Mesenchymal stem cell (in vitro differentiated cells and primary cell): Measurements from ENCODE around the gene EID3.

Source experiments
- DNase-seq: peaks from one replicate; pipeline ENCODE4 v3.0.0-alpha.2; 2013
- H2AFZ ChIP-seq: one replicate; pipeline ENCODE4 v1.6.1; 2013; ENCODE audit warnings: low read depth, mild to moderate bottlenecking, control low read depth, inconsistent platforms, low read length, moderate library complexity
- H2AK5ac ChIP-seq: 2 replicates; pipeline ENCODE4 v1.6.1; 2013; ENCODE audit warnings: low read length, moderate library complexity, mild to moderate bottlenecking, inconsistent platforms; ENCODE audit not compliant: severe bottlenecking
- H2BK120ac ChIP-seq: one replicate; pipeline ENCODE4 v1.6.1; 2013; ENCODE audit warnings: low read depth, mild to moderate bottlenecking, inconsistent platforms, low read length, moderate library complexity
- H2BK12ac ChIP-seq, 2 experiments: one replicate each; pipeline ENCODE4 v1.6.1; 2013; ENCODE audit warnings: inconsistent platforms in 2 of 2, low read length in 2 of 2, mild to moderate bottlenecking in 2 of 2, moderate library complexity in 2 of 2, control low read depth in 1 of 2
- H2BK15ac ChIP-seq: one replicate; pipeline ENCODE4 v1.6.1; 2013; ENCODE audit warnings: mild to moderate bottlenecking, low read depth, inconsistent platforms; ENCODE audit not compliant: poor library complexity, severe bottlenecking
- H2BK5ac ChIP-seq: 2 replicates; pipeline ENCODE4 v1.6.1; 2013; ENCODE audit warnings: low read depth, mild to moderate bottlenecking, low read length, control low read depth, inconsistent platforms; ENCODE audit not compliant: poor library complexity, severe bottlenecking
- H3K14ac ChIP-seq, 2 experiments: one replicate each; pipeline ENCODE4 v1.6.1; 2013; ENCODE audit warnings: inconsistent platforms in 2 of 2, low read length in 2 of 2, control low read depth in 1 of 2, mild to moderate bottlenecking in 1 of 2, moderate library complexity in 1 of 2
- H3K18ac ChIP-seq, 2 experiments: one replicate each; pipeline ENCODE4 v1.6.1; 2013; ENCODE audit warnings: inconsistent platforms in 2 of 2, low read length in 2 of 2, control low read depth in 1 of 2, low read depth in 1 of 2, mild to moderate bottlenecking in 1 of 2
- H3K23ac ChIP-seq, 2 experiments: one replicate each; pipeline ENCODE4 v1.6.1; 2013; ENCODE audit warnings: inconsistent platforms in 2 of 2, low read length in 2 of 2, mild to moderate bottlenecking in 2 of 2, moderate library complexity in 2 of 2, control low read depth in 1 of 2
- H3K27ac ChIP-seq: 2 replicates; pipeline ENCODE4 v1.5.1; 2013; ENCODE audit warnings: mild to moderate bottlenecking, moderate library complexity, low read length, control low read depth, inconsistent platforms; ENCODE audit not compliant: poor library complexity, severe bottlenecking
- H3K27me3 ChIP-seq, 2 experiments: 2 replicates each; pipeline versions ENCODE4 v1.6.1 to v1.7.0; 2013; ENCODE audit warnings: low read length in 2 of 2, mild to moderate bottlenecking in 2 of 2, moderate library complexity in 2 of 2, control low read depth in 1 of 2, inconsistent platforms in 1 of 2; ENCODE audit not compliant: control insufficient read depth in 1 of 2, insufficient read depth in 1 of 2
- H3K36me3 ChIP-seq, 2 experiments: 2 replicates each; pipeline versions ENCODE4 v1.6.1 to v1.7.0; 2013; ENCODE audit warnings: low read length in 2 of 2, control low read depth in 1 of 2, inconsistent platforms in 1 of 2, low read depth in 1 of 2, mild to moderate bottlenecking in 1 of 2; ENCODE audit not compliant: insufficient read depth in 2 of 2, control insufficient read depth in 1 of 2
- H3K4ac ChIP-seq, 2 experiments: one replicate each; pipeline ENCODE4 v1.6.1; 2013; ENCODE audit warnings: inconsistent platforms in 2 of 2, low read length in 2 of 2, mild to moderate bottlenecking in 2 of 2, moderate library complexity in 2 of 2, control low read depth in 1 of 2, low read depth in 1 of 2
- H3K4me1 ChIP-seq: 2 replicates; pipeline ENCODE4 v1.6.1; 2013; ENCODE audit warnings: low read depth, low read length, control low read depth; ENCODE audit not compliant: control insufficient read depth, insufficient read depth
- H3K4me2 ChIP-seq: 2 replicates; pipeline ENCODE4 v1.6.1; 2013; ENCODE audit warnings: low read length, mild to moderate bottlenecking, inconsistent platforms; ENCODE audit not compliant: poor library complexity, severe bottlenecking
- H3K4me3 ChIP-seq, 2 experiments: 2 replicates each; pipeline versions ENCODE4 v1.5.1 to v1.7.0; 2013; ENCODE audit warnings: low read length in 2 of 2, mild to moderate bottlenecking in 2 of 2, control low read depth in 1 of 2, low read depth in 1 of 2; ENCODE audit not compliant: insufficient read depth in 1 of 2
- H3K79me1 ChIP-seq: replicated peaks from 2 replicates; pipeline ENCODE4 v1.6.1; 2013; ENCODE audit warnings: mild to moderate bottlenecking, control low read depth, low read length, inconsistent platforms; ENCODE audit not compliant: poor library complexity, severe bottlenecking
- H3K9ac ChIP-seq: 2 replicates; pipeline ENCODE4 v1.7.0; 2013; ENCODE audit warnings: mild to moderate bottlenecking, low read length, moderate library complexity
- H3K9me3 ChIP-seq: 2 replicates; pipeline ENCODE4 v1.7.0; 2013; ENCODE audit warnings: mild to moderate bottlenecking, low read length; ENCODE audit not compliant: control insufficient read depth
- H4K8ac ChIP-seq: one replicate; pipeline ENCODE4 v1.6.1; 2013; ENCODE audit warnings: inconsistent platforms, mild to moderate bottlenecking, low read length, moderate library complexity
- H4K91ac ChIP-seq: one replicate; pipeline ENCODE4 v1.6.1; 2013; ENCODE audit warnings: mild to moderate bottlenecking, low read length, inconsistent platforms
- WGBS: methylation state at CpG from one replicate; pipeline ENCODE4 v1.1.7; 2013; ENCODE audit warnings: mixed read lengths; 5-methylcytosine and 5-hydroxymethylcytosine counted together

The EID3 gene

DNA sequence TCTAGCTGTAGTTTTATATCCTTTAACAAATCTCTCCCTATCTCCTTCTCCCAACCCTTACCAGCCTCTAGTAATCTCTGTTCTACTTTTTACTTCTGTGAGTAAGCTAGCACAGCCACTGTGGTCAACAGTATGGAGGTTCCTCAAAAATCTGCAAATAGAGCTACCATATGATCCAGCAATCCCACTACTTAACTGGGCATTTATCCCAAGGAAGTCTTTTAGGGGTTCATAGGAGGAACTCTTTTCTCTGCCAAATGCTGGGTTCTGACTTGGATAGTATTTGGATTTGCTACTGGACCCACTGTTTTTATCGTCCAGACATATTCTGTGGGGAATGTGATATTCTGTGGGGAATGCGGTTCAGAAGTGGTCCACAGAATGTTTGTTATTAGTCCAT is 41.1 kb downstream of the EID3 start:
- H4K91ac ChIP-seq: no peak overlapping the region
- no peak overlapping the region for H2BK5ac ChIP-seq
- no peak overlapping the region for H2AK5ac ChIP-seq
- no peak overlapping the region for H3K27ac ChIP-seq
- no peaks in the 10 kb centered on the region for H3K27me3 ChIP-seq
- H3K23ac ChIP-seq: no peak overlapping the region
- peaks cover 37 to 96% of the 10 kb centered on the region in 2 experiments for H3K36me3 ChIP-seq
- peak overlapping the region; percentile 21 for H3K9ac ChIP-seq
- no peak overlapping the region for H3K4me3 ChIP-seq
- H4K8ac ChIP-seq: no peak overlapping the region
- H3K4me2 ChIP-seq: no peak overlapping the region
- H2BK15ac ChIP-seq: no peak overlapping the region
- H3K4ac ChIP-seq: no peak overlapping the region
- no peak overlapping the region for H2AFZ ChIP-seq
- H2BK120ac ChIP-seq: no peak overlapping the region
- H3K79me1 ChIP-seq: peaks cover 27% of the 10 kb centered on the region
- no peak overlapping the region for H3K18ac ChIP-seq
- no peak for DNase-seq
- H3K14ac ChIP-seq: no peak overlapping the region
- H3K4me1 ChIP-seq: no peaks in the 10 kb centered on the region
- no peak overlapping the region for H2BK12ac ChIP-seq
- WGBS: 98% methylated on average over 2 of the region's 2 CpGs
- no peaks in the 10 kb centered on the region for H3K9me3 ChIP-seq

DNA sequence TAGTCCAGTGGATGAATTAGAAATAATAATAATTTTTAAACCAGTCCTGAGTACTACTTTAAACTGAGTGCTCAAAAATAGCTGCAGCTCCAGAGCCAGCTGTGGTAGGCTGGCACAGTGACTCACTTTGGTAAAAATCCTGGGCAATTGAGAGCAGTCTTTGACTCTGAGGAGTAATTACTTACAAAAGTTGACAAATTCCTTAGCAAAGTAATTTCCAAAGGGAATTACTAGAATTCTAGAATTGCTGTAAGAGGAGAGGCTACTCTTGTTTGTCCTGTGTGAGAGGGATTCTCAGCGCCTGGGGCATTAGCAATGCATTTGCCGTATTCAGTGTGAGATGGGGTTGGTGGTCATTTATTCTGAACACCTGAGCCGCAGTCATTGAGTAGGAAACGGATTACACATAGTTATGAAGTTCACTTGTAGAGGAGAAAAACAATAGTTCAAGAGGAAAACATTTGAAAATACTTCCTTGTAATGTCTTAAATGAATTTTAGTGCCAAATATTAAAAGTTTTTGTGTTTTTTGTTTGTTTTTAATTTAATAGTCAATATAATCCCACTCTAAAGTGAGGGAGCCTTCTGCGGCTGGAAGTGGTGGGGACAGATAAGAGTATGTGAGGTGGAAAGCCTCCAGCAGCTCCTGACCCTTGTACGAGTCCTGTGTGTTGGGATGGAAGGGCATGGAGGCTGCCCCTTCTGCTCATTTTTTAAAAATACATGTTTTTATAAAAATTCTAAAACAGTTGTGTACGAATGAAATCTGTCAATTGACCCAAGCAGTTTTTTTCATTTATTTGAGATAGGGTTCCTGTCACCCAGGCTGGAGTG is 41.9 kb downstream of the EID3 start:
- Histone ChIP-seq H3K79me1 (peaks cover 26% of the 10 kb centered on the region), H2BK12ac (no peak overlapping the region), H3K9ac (peak overlapping the region; percentile 21), H4K91ac (no peak overlapping the region), H3K27ac (no peak overlapping the region), H2AFZ (no peak overlapping the region), H2BK15ac (no peak overlapping the region), H4K8ac (no peak overlapping the region), H3K9me3 (no peaks in the 10 kb centered on the region), H3K23ac (no peak overlapping the region), H3K4ac (no peak overlapping the region), H3K4me3 (no peak overlapping the region), H3K18ac (no peak overlapping the region), H2BK120ac (no peak overlapping the region), H2AK5ac (no peak overlapping the region), H3K4me2 (no peak overlapping the region), H2BK5ac (no peak overlapping the region), H3K4me1 (no peaks in the 10 kb centered on the region), H3K27me3 (no peaks in the 10 kb centered on the region), H3K14ac (no peak overlapping the region), H3K36me3 (peaks cover 35 to 96% of the 10 kb centered on the region in 2 experiments)
- WGBS: 98% methylated on average over 3 of the region's 7 CpGs
- no peak for DNase-seq

DNA sequence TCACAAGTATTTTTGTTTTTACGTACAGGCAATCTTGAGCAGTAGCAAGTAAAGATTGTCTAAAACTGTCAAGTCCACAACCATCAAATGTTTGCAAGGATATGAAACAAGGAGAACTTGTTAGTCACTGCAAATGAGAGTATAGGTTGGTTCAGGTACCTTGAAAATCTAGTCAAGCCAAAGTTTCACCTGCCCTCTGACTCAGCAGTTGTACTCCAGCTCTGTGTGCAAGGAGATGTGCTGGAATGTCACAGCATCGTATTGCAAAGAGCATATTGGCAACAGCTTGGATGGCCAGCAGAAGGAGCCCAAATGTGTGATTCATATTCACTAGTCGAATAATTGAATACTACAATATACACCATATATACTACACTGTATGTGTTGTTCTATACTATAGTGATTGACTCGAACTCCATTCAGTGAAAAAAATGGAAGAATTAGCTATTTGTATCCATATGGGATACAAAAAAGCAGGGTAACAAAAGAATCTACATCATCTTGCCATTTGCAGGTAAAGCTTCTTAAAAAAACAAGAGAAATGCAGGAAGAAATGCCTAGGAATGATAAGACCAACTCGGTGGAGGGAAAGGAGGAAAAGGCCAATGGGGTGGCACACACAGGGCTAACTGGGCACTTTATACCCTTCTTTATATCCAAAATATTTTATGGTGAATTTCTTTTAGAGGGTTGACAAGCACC is 44.0 kb downstream of the EID3 start:
- no peak overlapping the region for H2AK5ac ChIP-seq
- H3K14ac ChIP-seq: no peak overlapping the region
- H3K79me1 ChIP-seq: peaks cover 27% of the 10 kb centered on the region
- no peak overlapping the region for H3K4me3 ChIP-seq
- no peak overlapping the region for H3K4me2 ChIP-seq
- H3K9ac ChIP-seq: no peak overlapping the region
- H4K91ac ChIP-seq: no peak overlapping the region
- no peaks in the 10 kb centered on the region for H3K27me3 ChIP-seq
- H2BK12ac ChIP-seq: no peak overlapping the region
- no peak overlapping the region for H3K4ac ChIP-seq
- WGBS: no CpG with 5 or more reads among the region's 5 CpGs
- no peak overlapping the region for H3K23ac ChIP-seq
- no peak overlapping the region for H2BK15ac ChIP-seq
- H2BK120ac ChIP-seq: no peak overlapping the region
- no peak for DNase-seq
- no peak overlapping the region for H3K18ac ChIP-seq
- H3K36me3 ChIP-seq: peaks cover 29 to 96% of the 10 kb centered on the region in 2 experiments
- H2AFZ ChIP-seq: no peak overlapping the region
- no peak overlapping the region for H4K8ac ChIP-seq
- H3K9me3 ChIP-seq: no peaks in the 10 kb centered on the region
- no peak overlapping the region for H3K27ac ChIP-seq
- H3K4me1 ChIP-seq: no peaks in the 10 kb centered on the region
- no peak overlapping the region for H2BK5ac ChIP-seq

DNA sequence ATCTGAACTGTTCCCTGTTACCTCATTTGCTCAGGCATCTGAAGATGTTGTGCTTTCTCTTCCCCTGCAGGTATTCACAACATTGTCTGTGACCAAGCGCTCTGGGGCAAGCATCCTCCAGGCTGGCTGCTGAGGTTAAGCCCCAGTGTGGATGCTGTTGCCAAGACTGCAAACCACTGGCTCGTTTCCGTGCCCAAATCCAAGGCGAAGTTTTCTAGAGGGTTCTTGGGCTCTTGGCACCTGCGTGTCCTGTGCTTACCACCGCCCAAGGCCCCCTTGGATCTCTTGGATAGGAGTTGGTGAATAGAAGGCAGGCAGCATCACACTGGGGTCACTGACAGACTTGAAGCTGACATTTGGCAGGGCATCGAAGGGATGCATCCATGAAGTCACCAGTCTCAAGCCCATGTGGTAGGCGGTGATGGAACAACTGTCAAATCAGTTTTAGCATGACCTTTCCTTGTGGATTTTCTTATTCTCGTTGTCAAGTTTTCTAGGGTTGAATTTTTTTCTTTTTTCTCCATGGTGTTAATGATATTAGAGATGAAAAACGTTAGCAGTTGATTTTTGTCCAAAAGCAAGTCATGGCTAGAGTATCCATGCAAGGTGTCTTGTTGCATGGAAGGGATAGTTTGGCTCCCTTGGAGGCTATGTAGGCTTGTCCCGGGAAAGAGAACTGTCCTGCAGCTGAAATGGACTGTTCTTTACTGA is 44.9 kb downstream of the EID3 start:
- Histone ChIP-seq H3K27me3 (no peaks in the 10 kb centered on the region), H3K27ac (no peak overlapping the region), H2AFZ (no peak overlapping the region), H2BK15ac (no peak overlapping the region), H3K23ac (no peak overlapping the region), H3K36me3 (peaks cover 20 to 96% of the 10 kb centered on the region in 2 experiments), H3K4me3 (no peak overlapping the region), H3K14ac (no peak overlapping the region), H2BK12ac (no peak overlapping the region), H2BK5ac (no peak overlapping the region), H2BK120ac (no peak overlapping the region), H3K79me1 (peaks cover 19% of the 10 kb centered on the region), H3K9me3 (no peaks in the 10 kb centered on the region), H3K9ac (no peak overlapping the region), H3K4me2 (no peak overlapping the region), H3K18ac (no peak overlapping the region), H4K91ac (no peak overlapping the region), H3K4ac (no peak overlapping the region), H4K8ac (no peak overlapping the region), H2AK5ac (no peak overlapping the region), H3K4me1 (no peaks in the 10 kb centered on the region)
- WGBS: 93% methylated on average over 11 of the region's 11 CpGs
- no peak for DNase-seq
